K562 (cell line): Measurements from ENCODE around the gene NIPA2. TPM values are rescaled to one million over a fixed set of nuclear protein-coding genes. Genes with fewer than 3 reads are reported as not detected.

ENCODE experiments used
- ATAC-seq: fragments of 200-7000 bp; cut with Tn5 transposase; 3 replicates; pipeline ENCODE4 v1.9.1; 2020; ENCODE audit warnings: moderate library complexity
- BruUV-seq: library from RNA; stranded (reverse); fragments of 400-500 nt; replicated peaks from 2 replicates; lab custom pipeline; 2021; lab: Mats Ljungman, UMichigan
- CTCF ChIA-PET: fragments of 300-600 bp; formaldehyde crosslinking; extraction: SDS; loops from one replicate; lab custom pipeline; 2021; ENCODE audit warnings: low intra/inter-chr PET ratio; lab: Yijun Ruan, JAX
- POLR2A ChIA-PET: fragments of 300-600, 350-650 bp; sonication (Branson Sonifier 250); formaldehyde crosslinking; extraction: SDS; loops from one replicate; lab custom pipeline; 2021; ENCODE audit warnings: antibody characterized with exemption, inconsistent platforms; lab: Yijun Ruan, JAX
- DNase-seq, 4 experiments: peaks; one replicate each; pipeline versions ENCODE4 v3.0.0 to v3.0.0-alpha.2; 2011 to 2018; ENCODE audit warnings: low spot score in 3 of 4, mixed read lengths in 3 of 4; ENCODE audit errors: extremely low read depth in 1 of 4
- FAIRE-seq: peaks from 2 replicates; lab custom pipeline; 2011; peaks lifted over from hg19 to GRCh38; lab: Jason Lieb, UNC
- H2AFZ ChIP-seq: 2 replicates; pipeline ENCODE4 v1.6.0; 2011; ENCODE audit warnings: low read depth, low read length, control low read depth, inconsistent platforms
- H3K27ac ChIP-seq: fragments of 200-600 bp; 3 replicates; pipeline ENCODE4 v1.8.0; 2011; ENCODE audit warnings: low read depth, mild to moderate bottlenecking, control low read depth, inconsistent platforms, low read length, moderate library complexity, mixed read lengths; ENCODE audit errors: extremely low read depth
- H3K27me3 ChIP-seq, 2 experiments: fragments of 300-600 bp in 1 of 2; 2 replicates in 1 of 2; 3 replicates in 1 of 2; pipeline versions ENCODE4 v1.6.0 to v1.8.0; 2011; ENCODE audit warnings: inconsistent platforms in 2 of 2, low read length in 2 of 2, mild to moderate bottlenecking in 1 of 2, mixed read lengths in 1 of 2, moderate library complexity in 1 of 2; ENCODE audit not compliant: control insufficient read depth in 2 of 2, insufficient read depth in 2 of 2
- H3K36me3 ChIP-seq: fragments of 300-600 bp; 3 replicates; pipeline ENCODE4 v1.8.0; 2011; ENCODE audit warnings: mild to moderate bottlenecking, low read length, inconsistent platforms; ENCODE audit not compliant: control insufficient read depth, insufficient read depth
- H3K4me1 ChIP-seq, 2 experiments: fragments of 200-600 bp in 1 of 2; replicated peaks in 1 of 2; 2 replicates in 1 of 2; 3 replicates in 1 of 2; pipeline versions ENCODE4 v1.5.1 to v1.8.0; 2011; ENCODE audit warnings: inconsistent platforms in 2 of 2, low read length in 2 of 2, mild to moderate bottlenecking in 1 of 2, mixed read lengths in 1 of 2, moderate library complexity in 1 of 2; ENCODE audit not compliant: control insufficient read depth in 2 of 2, insufficient read depth in 2 of 2
- H3K4me2 ChIP-seq: 2 replicates; pipeline ENCODE4 v1.6.1; 2011; ENCODE audit warnings: low read length, control low read depth, inconsistent platforms, mixed read lengths; ENCODE audit not compliant: insufficient read depth
- H3K4me3 ChIP-seq: fragments of 200-600 bp; sonication (generic), shearing (Covaris generic); 2 replicates; pipeline ENCODE4 v1.5.1; 2016; ENCODE audit warnings: control low read depth, inconsistent platforms
- H3K79me2 ChIP-seq: fragments of 200-600 bp; 3 replicates; pipeline ENCODE4 v1.8.0; 2011; ENCODE audit warnings: low read length, inconsistent platforms; ENCODE audit not compliant: control insufficient read depth, insufficient read depth
- H3K9ac ChIP-seq, 2 experiments: 2 replicates each; pipeline versions ENCODE4 v1.6.0 to v1.6.1; 2011; ENCODE audit warnings: low read depth in 2 of 2, low read length in 2 of 2, control low read depth in 1 of 2, inconsistent platforms in 1 of 2, mild to moderate bottlenecking in 1 of 2, mixed read lengths in 1 of 2; ENCODE audit not compliant: insufficient read depth in 1 of 2
- H3K9me1 ChIP-seq: one replicate; pipeline ENCODE4 v1.6.0; 2011; ENCODE audit warnings: inconsistent platforms, mild to moderate bottlenecking, low read length, moderate library complexity; ENCODE audit not compliant: control insufficient read depth, insufficient read depth
- H3K9me3 ChIP-seq: replicated peaks from 2 replicates; pipeline ENCODE4 v1.5.1; 2011; ENCODE audit warnings: low read depth, low read length, inconsistent platforms; ENCODE audit not compliant: control insufficient read depth, insufficient read depth
- H4K20me1 ChIP-seq: replicated peaks from 2 replicates; pipeline ENCODE4 v1.6.1; 2011; ENCODE audit warnings: low read length, inconsistent platforms, mixed read lengths; ENCODE audit not compliant: control insufficient read depth, insufficient read depth
- BHLHE40 ChIP-seq: IDR thresholded peaks from 2 replicates; pipeline ENCODE4 v1.6.1; 2011; ENCODE audit warnings: low read length, improper control_type of control experiment
- C11orf30 ChIP-seq: fragments of 450-650 bp; IDR thresholded peaks from 2 replicates; pipeline ENCODE4 v1.6.1; 2016; ENCODE audit warnings: low read depth, mild to moderate bottlenecking
- CSDE1 ChIP-seq, 2 experiments: fragments of 450-650 bp; IDR thresholded peaks; 2 replicates each; pipeline ENCODE4 v1.6.1; 2016; ENCODE audit warnings: mild to moderate bottlenecking in 1 of 2
- DNMT1 ChIP-seq: fragments of 450-650 bp; IDR thresholded peaks from 2 replicates; pipeline ENCODE4 v1.6.1; 2016; ENCODE audit warnings: antibody characterized with exemption, mild to moderate bottlenecking
- MAFF ChIP-seq: IDR thresholded peaks from 2 replicates; pipeline ENCODE4 v1.6.1; 2012; ENCODE audit warnings: low read length, improper control_type of control experiment
- MAFG ChIP-seq: fragments of 450-650 bp; conservative IDR thresholded peaks from 2 replicates; pipeline ENCODE4 v1.6.1; 2016; ENCODE audit warnings: missing genetic modification characterization, missing compliant biosample characterization
- MAFK ChIP-seq: IDR thresholded peaks from 2 replicates; pipeline ENCODE4 v1.6.1; 2011; ENCODE audit warnings: low read length, improper control_type of control experiment
- NFIC ChIP-seq: fragments of 450-650 bp; IDR thresholded peaks from 2 replicates; pipeline ENCODE4 v1.6.1; 2017; ENCODE audit warnings: mild to moderate bottlenecking, inconsistent platforms
- POLR2AphosphoS2 ChIP-seq: IDR thresholded peaks from 2 replicates; pipeline ENCODE4 v1.6.1; 2012; ENCODE audit warnings: low read length, improper control_type of control experiment
- RFX1 ChIP-seq: fragments of 450-650 bp; IDR thresholded peaks from 2 replicates; pipeline ENCODE4 v1.6.1; 2016; ENCODE audit warnings: mild to moderate bottlenecking, moderate library complexity
- ZNF316 ChIP-seq: fragments of 450-650 bp; IDR thresholded peaks from 2 replicates; pipeline ENCODE4 v1.6.1; 2016
- WGBS: fragments of 100-300 bp; shearing (Covaris generic); methylation state at CpG from one replicate; pipeline ENCODE4 v1.1.6; 2016; ENCODE audit warnings: low coverage, mixed read lengths; ENCODE audit not compliant: insufficient coverage; ENCODE audit errors: missing lambda C conversion rate; 5-methylcytosine and 5-hydroxymethylcytosine counted together
- in situ Hi-C: fragments of 300-500 bp; cut with MboI; formaldehyde crosslinking; loops from 4 replicates; pipeline ENCODE4 v1.15.0; 2018; ENCODE audit warnings: inconsistent platforms, mixed read lengths
- intact Hi-C: fragments of 100-400 bp; cut with micrococcal nuclease; formaldehyde crosslinking; loops from 2 replicates; pipeline ENCODE4 v1.14.2; 2022
- polyA plus RNA-seq, 8 experiments: library from polyadenylated mRNA; depleted of rRNA in 4 of 8; stranded (reverse) in 5 of 8; unstranded in 3 of 8; fragments of >200 nt; fragmentation: Nextera tagmentation in 2 of 8; fragmentation: Illumina TruSeq in 1 of 8; extraction: Ambion mirVana in 2 of 8; extraction: Trizol in 1 of 8; gene quantifications; 2 replicates each; pipeline versions ENCODE4 v1.2.1 to v1.2.3, GENCODE V29; 2011 to 2014; ENCODE audit warnings: inconsistent platforms in 1 of 8, missing spikeins in 1 of 8
- total RNA-seq, 7 experiments: library from RNA; depleted of rRNA in 6 of 7; stranded (reverse); fragments of >200 nt in 6 of 7; fragmentation: Illumina TruSeq in 2 of 7; extraction: Trizol in 2 of 7; gene quantifications; 2 replicates each; pipeline versions ENCODE4 v1.2.1 to v1.2.3, GENCODE V29; 2011 to 2021; ENCODE audit warnings: low replicate concordance in 1 of 7

NIPA2 gene
- total and polyA plus RNA-seq, 9 of the 15 experiments (the other 6 are each of a cell fraction or from before 2014, with no cell fraction given), result 18.7 to 107 (median 87.3) TPM

DNA sequence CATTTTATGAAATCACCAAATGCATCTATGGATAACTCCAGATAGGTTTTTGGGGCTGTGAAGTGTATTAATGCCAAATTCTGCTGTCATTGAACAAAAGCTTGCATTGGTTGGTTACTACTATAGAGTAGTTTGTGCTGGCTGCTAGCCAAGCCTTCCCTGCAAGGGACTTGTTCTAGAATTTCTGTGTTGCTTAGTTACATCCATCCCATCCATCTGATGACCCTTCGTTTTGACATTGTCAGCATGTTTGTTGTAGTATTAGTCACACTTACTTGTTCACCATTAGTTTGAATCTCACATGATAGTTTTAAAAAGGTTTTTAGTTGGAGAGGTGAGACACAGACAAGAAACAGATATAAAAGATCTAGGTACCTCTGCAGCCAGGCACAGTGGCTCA, 7.0 kb upstream of the NIPA2 start:
- Histone ChIP-seq H3K79me2 (no peaks in the 10 kb centered on the region), H3K9ac (no peak overlapping the region), H3K27ac (no peak overlapping the region), H3K9me3 (no peaks in the 10 kb centered on the region), H4K20me1 (no peaks in the 10 kb centered on the region), H3K36me3 (peaks cover 22% of the 10 kb centered on the region; the same call in 2 of the 3 replicates), H3K4me3 (no peak overlapping the region), H3K4me2 (no peak overlapping the region), H2AFZ (no peak overlapping the region), H3K4me1 (peaks cover 0 to 15% of the 10 kb centered on the region in 2 experiments; a peak in 2 of 5 replicates), H3K9me1 (no peaks in the 10 kb centered on the region), H3K27me3 (no peaks in the 10 kb centered on the region)
- no TSS peak for BruUV-seq
- no peak for FAIRE-seq
- TF ChIP-seq MAFK (peak; percentile 30; the same call in 1 of the 2 replicates), CSDE1 (IDR thresholded peaks at IDR 0.05) (no peak), C11orf30 (peak; percentile 74), MAFG (tag) (peak; percentile 36; the same call in 1 of the 2 replicates), BHLHE40 (no peak), ZNF316 (peak; percentile 84), NFIC (peak; percentile 73), DNMT1 (no peak), POLR2AphosphoS2 (no peak), MAFF (peak; percentile 18; the same call in 1 of the 2 replicates), RFX1 (peak; percentile 30)
- intact Hi-C loops (no loop called here), in situ Hi-C loops (no loop called here)
- no peak for DNase-seq
- ChIA-PET POLR2A (interaction anchor here (0.6 kb wide), 1 partner anchor 9 kb away, joined by 6 read pairs; no protein-coding TSS in a partner anchor), CTCF (no interaction called here)
- no peak for ATAC-seq
- WGBS, result 28% methylated on average over 1 of the region's 1 CpG
